ENCODE results near the gene ANAPC4. TPM values are rescaled to one million over a fixed set of nuclear protein-coding genes. Genes with fewer than 3 reads are reported as not detected.
"Not testable (repeated sequence)": the region's sequence is repeated elsewhere in the genome, so short reads cannot be mapped to it uniquely, and the experiment has no call there.

Gene ANAPC4, protein sequence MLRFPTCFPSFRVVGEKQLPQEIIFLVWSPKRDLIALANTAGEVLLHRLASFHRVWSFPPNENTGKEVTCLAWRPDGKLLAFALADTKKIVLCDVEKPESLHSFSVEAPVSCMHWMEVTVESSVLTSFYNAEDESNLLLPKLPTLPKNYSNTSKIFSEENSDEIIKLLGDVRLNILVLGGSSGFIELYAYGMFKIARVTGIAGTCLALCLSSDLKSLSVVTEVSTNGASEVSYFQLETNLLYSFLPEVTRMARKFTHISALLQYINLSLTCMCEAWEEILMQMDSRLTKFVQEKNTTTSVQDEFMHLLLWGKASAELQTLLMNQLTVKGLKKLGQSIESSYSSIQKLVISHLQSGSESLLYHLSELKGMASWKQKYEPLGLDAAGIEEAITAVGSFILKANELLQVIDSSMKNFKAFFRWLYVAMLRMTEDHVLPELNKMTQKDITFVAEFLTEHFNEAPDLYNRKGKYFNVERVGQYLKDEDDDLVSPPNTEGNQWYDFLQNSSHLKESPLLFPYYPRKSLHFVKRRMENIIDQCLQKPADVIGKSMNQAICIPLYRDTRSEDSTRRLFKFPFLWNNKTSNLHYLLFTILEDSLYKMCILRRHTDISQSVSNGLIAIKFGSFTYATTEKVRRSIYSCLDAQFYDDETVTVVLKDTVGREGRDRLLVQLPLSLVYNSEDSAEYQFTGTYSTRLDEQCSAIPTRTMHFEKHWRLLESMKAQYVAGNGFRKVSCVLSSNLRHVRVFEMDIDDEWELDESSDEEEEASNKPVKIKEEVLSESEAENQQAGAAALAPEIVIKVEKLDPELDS
- total RNA-seq = 17.7 to 23.3 TPM (median 17.7 TPM) in 3 replicates
- long read RNA-seq, transcript ANAPC4-201 (29 exons, 2,685 nt) = major isoform, 30 of 46 reads
- long read RNA-seq, partial matches to known transcripts = 4 of 46 reads
- long read RNA-seq, other reads (novel, unspliced or antisense) = 7 of 46 reads

DNA sequence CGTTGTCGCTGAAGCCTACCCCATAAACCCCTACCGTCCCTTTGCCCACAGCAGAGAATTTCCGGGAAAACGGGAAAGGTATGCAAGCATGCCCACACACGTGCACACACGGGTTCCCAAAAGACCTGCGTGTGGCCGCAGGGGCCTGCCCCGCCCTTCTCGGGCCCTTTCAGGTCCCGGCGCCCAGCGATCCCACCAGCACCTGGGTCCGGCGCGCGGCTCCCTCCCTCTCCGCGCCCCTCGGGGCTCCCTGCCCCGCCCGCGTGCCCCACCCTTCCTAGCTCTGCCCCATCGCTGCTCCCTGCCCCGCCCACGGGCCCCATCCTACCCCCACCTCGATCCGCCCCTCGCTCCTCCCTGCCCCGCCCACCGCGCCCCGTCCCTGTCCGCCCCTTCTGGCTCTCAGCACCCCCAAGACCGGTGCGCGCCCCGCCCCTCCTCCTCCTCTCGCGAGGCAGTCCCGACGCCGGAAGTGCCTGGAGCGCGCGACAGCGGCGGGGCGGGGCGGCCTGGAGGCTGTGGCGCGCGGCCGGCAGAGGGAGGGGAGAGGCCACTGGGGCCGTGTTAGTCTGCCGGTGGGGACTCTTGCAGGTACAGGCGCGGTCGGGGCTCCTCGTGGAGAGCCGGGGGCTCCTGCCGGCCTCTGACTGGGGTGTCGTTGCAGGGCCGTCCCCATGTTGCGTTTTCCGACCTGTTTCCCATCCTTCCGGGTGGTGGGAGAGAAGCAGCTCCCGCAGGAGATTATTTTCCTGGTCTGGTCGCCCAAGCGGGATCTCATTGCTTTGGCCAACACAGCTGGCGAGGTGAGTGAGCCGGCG lies at the start of gene ANAPC4:
Gene ANAPC4, plus strand, starts transcription at position 510 of the 818 bp plus-strand sequence. Its CDS starts 165 bp downstream, at position 675.
- no peak within 1 kb of the TSS for H3K4me3 Mint-ChIP-seq (ENCODE audit: unreplicated experiment)
- peak; percentile 97 for DNase-seq (ENCODE audit: low spot score)
- no peaks in the 10 kb centered on the region for H3K27me3 Mint-ChIP-seq (ENCODE audit: low read depth)
- peaks cover 10% of the 10 kb centered on the region for H3K4me1 Mint-ChIP-seq (ENCODE audit: low read depth)
- peak within 1 kb of the TSS; percentile 78 for H3K27ac Mint-ChIP-seq (ENCODE audit: unreplicated experiment)
- TF ChIP-seq, protein P1, sequence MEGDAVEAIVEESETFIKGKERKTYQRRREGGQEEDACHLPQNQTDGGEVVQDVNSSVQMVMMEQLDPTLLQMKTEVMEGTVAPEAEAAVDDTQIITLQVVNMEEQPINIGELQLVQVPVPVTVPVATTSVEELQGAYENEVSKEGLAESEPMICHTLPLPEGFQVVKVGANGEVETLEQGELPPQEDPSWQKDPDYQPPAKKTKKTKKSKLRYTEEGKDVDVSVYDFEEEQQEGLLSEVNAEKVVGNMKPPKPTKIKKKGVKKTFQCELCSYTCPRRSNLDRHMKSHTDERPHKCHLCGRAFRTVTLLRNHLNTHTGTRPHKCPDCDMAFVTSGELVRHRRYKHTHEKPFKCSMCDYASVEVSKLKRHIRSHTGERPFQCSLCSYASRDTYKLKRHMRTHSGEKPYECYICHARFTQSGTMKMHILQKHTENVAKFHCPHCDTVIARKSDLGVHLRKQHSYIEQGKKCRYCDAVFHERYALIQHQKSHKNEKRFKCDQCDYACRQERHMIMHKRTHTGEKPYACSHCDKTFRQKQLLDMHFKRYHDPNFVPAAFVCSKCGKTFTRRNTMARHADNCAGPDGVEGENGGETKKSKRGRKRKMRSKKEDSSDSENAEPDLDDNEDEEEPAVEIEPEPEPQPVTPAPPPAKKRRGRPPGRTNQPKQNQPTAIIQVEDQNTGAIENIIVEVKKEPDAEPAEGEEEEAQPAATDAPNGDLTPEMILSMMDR (IDR thresholded peaks at IDR 0.05) = peak; percentile 38
- no peaks in the 10 kb centered on the region for H3K9me3 Mint-ChIP-seq (ENCODE audit: low read depth)
- peaks cover 8% of the 10 kb centered on the region for H3K36me3 Mint-ChIP-seq (ENCODE audit: low read depth)

DNA sequence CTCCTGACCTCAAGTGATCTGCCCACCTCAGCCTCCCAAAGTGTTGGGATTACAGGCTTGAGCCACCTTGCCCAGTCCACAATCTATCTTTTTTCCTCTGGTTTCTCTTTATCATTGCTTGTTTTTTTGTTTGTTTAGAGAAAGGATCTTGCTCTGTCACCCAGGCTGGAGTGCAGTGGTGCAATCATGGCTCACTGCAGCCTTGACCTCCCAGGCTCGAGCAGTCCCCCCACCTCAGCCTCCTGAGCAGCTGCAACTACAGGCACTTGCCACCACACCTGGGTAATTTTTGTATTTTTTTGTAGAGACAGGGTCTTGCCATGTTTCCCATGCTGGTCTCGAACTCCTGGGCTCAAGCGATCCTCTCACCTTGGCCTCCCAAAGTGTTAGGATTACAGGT lies 48.6 kb upstream of the ANAPC4 start:
- DNase-seq (ENCODE audit: low spot score); H3K27me3 Mint-ChIP-seq (ENCODE audit: low read depth); H3K27ac Mint-ChIP-seq (ENCODE audit: unreplicated experiment); H3K4me3 Mint-ChIP-seq (ENCODE audit: unreplicated experiment); H3K36me3 Mint-ChIP-seq (ENCODE audit: low read depth); H3K9me3 Mint-ChIP-seq (ENCODE audit: low read depth): not testable (repeated sequence)
- peaks cover 12% of the 10 kb centered on the region for H3K4me1 Mint-ChIP-seq (ENCODE audit: low read depth)

DNA sequence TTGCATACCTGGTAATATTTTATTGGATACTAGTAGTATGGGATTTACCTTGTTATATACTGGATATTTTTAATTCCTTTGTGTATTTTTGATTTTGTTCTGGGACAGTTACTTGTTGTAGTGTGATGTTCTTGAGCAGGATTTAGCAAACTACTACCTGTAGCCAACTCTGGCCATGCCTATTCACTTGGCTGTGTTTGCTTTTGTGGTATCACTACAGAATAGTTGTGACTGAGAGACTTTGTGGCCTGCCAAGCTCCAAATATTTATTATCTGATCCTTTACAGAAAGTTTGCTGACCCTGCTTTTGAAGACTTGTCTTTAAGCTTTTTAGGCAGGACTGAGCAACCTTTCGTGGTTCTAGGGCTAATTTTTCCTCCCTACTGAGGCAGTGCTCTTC lies 46.7 kb upstream of the ANAPC4 start:
- no peak for DNase-seq (ENCODE audit: low spot score)
- H3K9me3 Mint-ChIP-seq (ENCODE audit: low read depth) = no peaks in the 10 kb centered on the region
- TF ChIP-seq, protein P1 (IDR thresholded peaks at IDR 0.05) = no peak
- H3K36me3 Mint-ChIP-seq (ENCODE audit: low read depth) = peaks cover 2% of the 10 kb centered on the region
- no peak overlapping the region for H3K4me3 Mint-ChIP-seq (ENCODE audit: unreplicated experiment)
- no peak overlapping the region for H3K27ac Mint-ChIP-seq (ENCODE audit: unreplicated experiment)
- H3K27me3 Mint-ChIP-seq (ENCODE audit: low read depth) = no peaks in the 10 kb centered on the region
- H3K4me1 Mint-ChIP-seq (ENCODE audit: low read depth) = peaks cover 12% of the 10 kb centered on the region

DNA sequence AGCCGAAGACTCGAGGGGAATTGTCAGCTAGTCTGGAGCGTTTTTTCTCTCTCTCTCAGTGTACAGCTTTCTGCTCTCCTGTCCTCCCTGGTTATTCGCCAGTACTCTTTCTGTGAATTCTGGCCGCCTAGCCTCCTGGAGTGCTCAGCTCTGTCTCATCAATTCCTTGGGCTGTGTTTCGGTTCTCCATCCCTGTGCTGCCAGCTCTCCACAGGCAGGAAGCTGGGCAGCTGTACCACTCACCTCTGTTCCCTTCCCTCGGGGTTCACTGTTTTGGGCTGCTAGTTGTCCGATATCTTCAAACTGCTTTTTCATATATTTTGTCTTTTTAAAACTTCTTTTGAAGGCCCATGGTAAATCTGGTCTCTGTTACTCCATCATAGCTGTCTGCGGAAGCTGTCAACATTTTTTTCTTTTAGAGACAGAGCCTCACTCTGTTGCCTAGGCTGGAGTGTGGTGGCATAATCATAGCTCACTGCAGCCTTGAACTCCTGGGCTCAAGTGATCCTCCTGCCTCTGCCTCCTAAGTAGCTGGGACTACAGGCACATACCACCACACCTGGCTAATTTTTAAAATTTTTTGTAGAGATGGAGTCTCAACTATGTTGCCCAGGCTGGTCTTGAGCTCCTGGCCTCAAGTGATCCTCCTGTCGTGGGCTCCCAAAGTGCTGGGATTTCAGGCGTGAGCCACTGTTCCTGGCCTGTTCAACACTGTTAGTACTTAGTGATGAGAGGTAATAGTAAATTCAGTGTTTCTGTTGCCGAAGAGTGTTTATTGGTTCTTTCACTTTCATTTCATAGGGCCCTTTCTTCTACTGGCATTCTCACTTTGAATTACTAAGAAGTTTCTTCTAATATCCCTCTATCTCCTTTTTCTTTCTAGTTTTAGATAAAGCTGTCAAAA lies 45.9 kb upstream of the ANAPC4 start:
- DNase-seq (ENCODE audit: low spot score) = no peak
- Mint-ChIP-seq H3K27ac (ENCODE audit: unreplicated experiment) (peak overlapping the region; percentile 80), H3K4me1 (ENCODE audit: low read depth) (peaks cover 12% of the 10 kb centered on the region), H3K27me3 (ENCODE audit: low read depth) (no peaks in the 10 kb centered on the region), H3K36me3 (ENCODE audit: low read depth) (peaks cover 2% of the 10 kb centered on the region), H3K9me3 (ENCODE audit: low read depth) (no peaks in the 10 kb centered on the region), H3K4me3 (ENCODE audit: unreplicated experiment) (no peak overlapping the region)
- TF ChIP-seq, protein P1 (IDR thresholded peaks at IDR 0.05) = no peak

DNA sequence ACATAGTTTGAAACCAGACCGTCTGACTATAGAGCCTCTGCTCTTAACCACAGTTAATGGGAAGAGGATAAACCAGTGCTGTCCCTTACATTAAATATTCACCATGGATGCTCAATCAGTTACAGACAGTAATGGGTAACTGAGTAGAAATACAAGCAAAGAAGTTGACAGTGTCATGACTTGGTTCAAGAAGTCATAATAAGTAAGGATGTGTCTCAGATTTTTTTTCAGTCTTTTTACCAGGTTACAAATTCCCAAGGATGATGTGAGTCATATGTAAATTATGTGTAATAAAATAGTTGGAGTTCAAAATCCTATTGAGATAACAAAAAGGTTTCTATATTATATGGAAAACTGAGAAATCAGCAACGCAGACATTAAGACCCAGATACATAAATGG lies 33.4 kb upstream of the ANAPC4 start:
- H3K4me3 Mint-ChIP-seq (ENCODE audit: unreplicated experiment) = no peak overlapping the region
- peaks cover 6% of the 10 kb centered on the region for H3K4me1 Mint-ChIP-seq (ENCODE audit: low read depth)
- no peak overlapping the region for H3K27ac Mint-ChIP-seq (ENCODE audit: unreplicated experiment)
- TF ChIP-seq, protein P1 (IDR thresholded peaks at IDR 0.05) = no peak
- no peak for DNase-seq (ENCODE audit: low spot score)
- peaks cover 4% of the 10 kb centered on the region for H3K36me3 Mint-ChIP-seq (ENCODE audit: low read depth)
- H3K27me3 Mint-ChIP-seq (ENCODE audit: low read depth) = no peaks in the 10 kb centered on the region
- H3K9me3 Mint-ChIP-seq (ENCODE audit: low read depth) = no peaks in the 10 kb centered on the region
